Activated CD4-positive, alpha-beta T cell treated with anti-CD3 and anti-CD28 coated beads, Interleukin-2, amount 10 ng/mL, durations not matched to agents 24 days and 14 days (primary cell): Measurements from ENCODE around the gene SNRNP48. TPM values are rescaled to one million over a fixed set of nuclear protein-coding genes. Genes with fewer than 3 reads are reported as not detected.
A peak's percentile ranks its signal among the peaks of the same experiment; 100 is the strongest.

Source experiments
- DNase-seq: peaks from one replicate; pipeline ENCODE4 v3.0.0; 2022
- H3K27ac Mint-ChIP-seq: one replicate; pipeline ENCODE4 v1.8.0; 2022; ENCODE audit warnings: mild to moderate bottlenecking, mixed read lengths
- H3K27me3 Mint-ChIP-seq: one replicate; pipeline ENCODE4 v1.8.0; 2022; ENCODE audit warnings: mixed read lengths
- H3K36me3 Mint-ChIP-seq: one replicate; pipeline ENCODE4 v1.8.0; 2022; ENCODE audit warnings: low read depth, mild to moderate bottlenecking, mixed read lengths
- H3K4me1 Mint-ChIP-seq: one replicate; pipeline ENCODE4 v1.8.0; 2021; ENCODE audit warnings: mixed read lengths
- H3K4me3 Mint-ChIP-seq: one replicate; pipeline ENCODE4 v1.8.0; 2022; ENCODE audit warnings: mild to moderate bottlenecking, moderate library complexity, mixed read lengths
- H3K9me3 Mint-ChIP-seq: one replicate; pipeline ENCODE4 v1.8.0; 2021; ENCODE audit warnings: mixed read lengths
- intact Hi-C: fragments of 100-400 bp; cut with micrococcal nuclease; formaldehyde crosslinking; loops from one replicate; pipeline ENCODE4 v1.15.1; 2023
- total RNA-seq: library from RNA; stranded (reverse); gene quantifications from 2 replicates; pipeline ENCODE4 v1.2.3, GENCODE V29; 2022

SNRNP48 gene, protein sequence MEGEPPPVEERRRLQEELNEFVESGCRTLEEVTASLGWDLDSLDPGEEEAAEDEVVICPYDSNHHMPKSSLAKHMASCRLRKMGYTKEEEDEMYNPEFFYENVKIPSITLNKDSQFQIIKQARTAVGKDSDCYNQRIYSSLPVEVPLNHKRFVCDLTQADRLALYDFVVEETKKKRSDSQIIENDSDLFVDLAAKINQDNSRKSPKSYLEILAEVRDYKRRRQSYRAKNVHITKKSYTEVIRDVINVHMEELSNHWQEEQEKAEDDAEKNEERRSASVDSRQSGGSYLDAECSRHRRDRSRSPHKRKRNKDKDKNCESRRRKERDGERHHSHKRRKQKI
- 18.4 and 19.6 TPM in 2 replicates for total RNA-seq

DNA sequence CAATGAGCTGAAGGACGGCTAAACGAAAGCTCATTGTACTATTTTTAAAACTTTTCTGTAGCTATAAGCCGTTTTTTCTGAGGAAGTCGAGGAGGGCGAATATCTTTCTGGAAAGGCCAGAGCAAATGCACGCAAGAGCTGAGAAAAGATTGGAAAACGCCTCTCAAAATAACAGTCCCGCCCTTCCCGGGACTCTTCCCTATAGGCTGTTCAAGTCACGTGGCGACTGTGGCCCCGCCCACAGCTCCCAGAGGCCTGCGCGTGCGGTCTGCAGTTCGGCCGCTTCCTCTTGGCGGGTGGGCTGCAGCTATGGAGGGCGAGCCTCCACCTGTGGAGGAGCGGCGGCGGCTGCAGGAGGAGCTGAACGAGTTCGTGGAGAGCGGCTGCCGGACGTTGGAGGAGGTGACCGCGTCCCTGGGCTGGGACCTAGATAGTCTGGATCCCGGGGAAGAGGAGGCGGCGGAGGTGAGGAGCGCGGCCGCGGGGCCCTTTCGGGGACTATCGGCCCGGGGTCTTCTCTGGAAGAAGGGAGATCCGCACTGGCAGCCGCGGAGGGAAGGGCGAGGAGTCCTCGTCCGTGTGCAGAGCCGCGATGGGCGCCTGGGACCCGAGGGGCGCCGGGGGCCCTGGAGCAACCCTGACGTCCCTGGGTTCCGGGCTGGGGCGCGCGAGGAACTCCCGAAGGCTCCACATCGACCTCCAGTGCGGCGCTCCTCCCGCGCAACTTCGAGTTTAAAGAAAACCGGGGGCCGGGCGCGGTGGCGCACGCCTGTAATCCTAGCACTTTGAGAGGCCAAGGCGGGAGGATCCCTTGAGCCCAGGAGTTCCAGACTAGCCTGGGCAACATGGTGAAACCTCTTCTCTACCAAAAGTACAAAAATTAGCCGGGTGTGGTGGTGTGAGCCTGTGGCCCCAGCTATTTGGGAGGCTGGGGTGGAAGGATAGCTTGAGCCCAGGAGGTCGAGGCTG lies at the start of gene SNRNP48:
SNRNP48 (plus strand) TSS at position 250 of the 969 bp plus-strand sequence; CDS start at position 310, 60 bp downstream.
- H3K27me3 Mint-ChIP-seq = peaks cover 7% of the 10 kb centered on the region
- peak; percentile 98 for DNase-seq
- intact Hi-C loops = loop anchor here (1.0 to 5.0 kb wide), 5 partner anchors 14 to 512 kb away; partner anchors contain the start of genes BLOC1S5, CAGE1, DSP and EEF1E1
- peaks cover 30% of the 10 kb centered on the region for H3K4me1 Mint-ChIP-seq
- no peaks in the 10 kb centered on the region for H3K9me3 Mint-ChIP-seq
- peak within 1 kb of the TSS; percentile 100 for H3K4me3 Mint-ChIP-seq
- peak within 1 kb of the TSS; percentile 96 for H3K27ac Mint-ChIP-seq
- H3K36me3 Mint-ChIP-seq = peaks cover 17% of the 10 kb centered on the region

DNA sequence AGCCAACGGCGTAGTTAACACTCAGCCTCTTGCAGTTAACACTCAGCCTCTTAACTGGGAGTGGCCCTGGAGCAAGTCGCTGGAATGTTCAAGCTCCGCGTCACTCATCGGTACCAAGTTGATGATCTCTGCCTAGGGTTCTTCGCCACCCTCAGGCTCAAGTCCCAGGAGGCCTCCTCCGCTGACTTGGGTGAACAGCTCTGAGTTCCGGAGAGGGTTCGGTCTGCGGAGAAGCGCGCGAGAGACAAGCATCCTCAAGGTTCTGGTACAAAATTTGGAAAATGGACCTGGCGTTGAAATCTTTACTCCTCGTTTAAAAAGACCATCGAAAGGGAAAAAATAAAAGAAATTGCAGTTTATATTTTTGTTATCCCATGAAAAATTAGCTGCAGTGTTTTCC lies 49.4 kb upstream of the SNRNP48 start:
- intact Hi-C loops = loop anchor here (5.0 to 10.0 kb wide), 2 partner anchors 52 to 184 kb away; partner anchors contain the start of genes BMP6 and SNRNP48
- Mint-ChIP-seq H3K27ac (no peak overlapping the region), H3K4me3 (peak overlapping the region; percentile 75), H3K4me1 (peaks cover 11% of the 10 kb centered on the region), H3K9me3 (no peaks in the 10 kb centered on the region), H3K36me3 (no peaks in the 10 kb centered on the region), H3K27me3 (peaks cover 78% of the 10 kb centered on the region)
- no peak for DNase-seq

DNA sequence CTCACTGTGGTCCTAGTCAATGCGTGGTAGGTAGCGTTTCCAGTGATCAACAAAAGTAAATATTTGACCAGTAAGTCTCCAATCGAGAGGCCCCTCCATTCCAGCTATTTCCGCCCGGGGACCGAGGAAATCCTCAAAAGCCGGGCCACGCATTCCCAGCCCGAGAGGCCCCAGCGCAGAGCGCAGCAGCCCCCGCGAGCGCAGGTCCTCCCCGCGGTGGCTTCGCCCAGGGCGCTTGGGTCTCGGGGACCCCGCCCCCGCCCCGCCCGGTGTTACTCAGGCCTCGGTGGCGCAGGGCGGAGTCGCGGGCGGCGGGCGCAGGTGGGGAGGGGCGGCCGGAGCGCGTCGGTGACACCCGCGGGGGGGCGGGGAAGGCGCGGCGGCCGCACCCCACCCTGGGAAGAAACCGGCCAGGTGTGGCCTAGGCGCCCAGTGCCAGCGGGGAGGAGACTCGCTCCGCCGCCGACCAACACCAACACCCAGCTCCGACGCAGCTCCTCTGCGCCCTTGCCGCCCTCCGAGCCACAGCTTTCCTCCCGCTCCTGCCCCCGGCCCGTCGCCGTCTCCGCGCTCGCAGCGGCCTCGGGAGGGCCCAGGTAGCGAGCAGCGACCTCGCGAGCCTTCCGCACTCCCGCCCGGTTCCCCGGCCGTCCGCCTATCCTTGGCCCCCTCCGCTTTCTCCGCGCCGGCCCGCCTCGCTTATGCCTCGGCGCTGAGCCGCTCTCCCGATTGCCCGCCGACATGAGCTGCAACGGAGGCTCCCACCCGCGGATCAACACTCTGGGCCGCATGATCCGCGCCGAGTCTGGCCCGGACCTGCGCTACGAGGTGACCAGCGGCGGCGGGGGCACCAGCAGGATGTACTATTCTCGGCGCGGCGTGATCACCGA lies 48.6 kb upstream of the SNRNP48 start, which contains the start of gene DSP:
DSP (plus strand) TSS at position 497 of the 890 bp plus-strand sequence; CDS start at position 742, 245 bp downstream.
- Mint-ChIP-seq H3K9me3 (no peaks in the 10 kb centered on the region), H3K27ac (no peak within 1 kb of the TSS), H3K4me1 (peaks cover 11% of the 10 kb centered on the region), H3K27me3 (peaks cover 77% of the 10 kb centered on the region), H3K36me3 (no peaks in the 10 kb centered on the region), H3K4me3 (peak within 1 kb of the TSS; percentile 86)
- intact Hi-C loops = loop anchor here (5.0 to 10.0 kb wide), 2 partner anchors 51 to 183 kb away; partner anchors contain the start of genes BMP6 and SNRNP48
- peak; percentile 75 for DNase-seq

DNA sequence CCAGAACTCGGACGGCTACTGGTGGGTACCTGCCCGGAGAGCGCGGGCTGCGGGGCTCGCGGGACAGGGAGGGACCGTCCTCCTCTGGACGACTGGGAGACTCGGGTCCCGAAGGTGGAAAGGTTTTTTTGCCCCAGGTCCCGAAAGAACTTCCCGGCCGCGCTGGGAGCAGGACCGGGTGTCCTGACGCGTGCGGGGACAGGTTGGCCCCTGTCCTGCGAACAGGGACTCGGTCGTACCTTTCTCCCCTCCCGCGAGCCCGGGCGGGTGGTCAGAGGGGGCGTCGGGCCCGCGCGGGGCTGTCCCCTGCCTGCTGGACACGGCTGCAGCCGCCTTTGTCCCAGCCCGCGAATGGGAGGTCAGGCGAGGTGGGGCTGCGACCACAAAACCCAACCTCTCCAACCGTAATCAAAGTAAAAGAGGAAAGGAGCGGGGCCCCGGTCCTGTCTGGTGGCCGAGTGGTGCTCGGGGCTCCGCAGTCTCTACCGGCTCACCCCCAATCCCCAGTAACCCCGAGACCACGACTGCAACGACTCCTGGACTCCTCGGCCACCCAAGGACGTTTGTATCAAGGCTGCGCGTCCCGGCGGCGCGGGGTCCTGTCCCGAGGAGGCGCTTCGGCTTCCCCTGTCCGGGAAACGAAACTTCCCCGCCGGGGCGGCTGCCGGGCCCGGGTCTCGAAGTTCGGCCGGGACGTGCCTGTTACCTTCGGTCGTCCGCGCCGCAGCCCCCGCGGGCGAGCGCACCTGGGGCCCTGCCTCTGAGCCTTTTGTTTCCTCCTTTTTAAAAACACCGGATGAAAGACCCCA lies 47.7 kb upstream of the SNRNP48 start:
- Mint-ChIP-seq H3K4me1 (peaks cover 11% of the 10 kb centered on the region), H3K36me3 (no peaks in the 10 kb centered on the region), H3K27ac (no peak overlapping the region), H3K4me3 (peak overlapping the region; percentile 86), H3K9me3 (no peaks in the 10 kb centered on the region), H3K27me3 (peaks cover 77% of the 10 kb centered on the region)
- intact Hi-C loops = loop anchor here (5.0 to 10.0 kb wide), 2 partner anchors 50 to 183 kb away; partner anchors contain the start of genes BMP6 and SNRNP48
- peak; percentile 66 for DNase-seq

DNA sequence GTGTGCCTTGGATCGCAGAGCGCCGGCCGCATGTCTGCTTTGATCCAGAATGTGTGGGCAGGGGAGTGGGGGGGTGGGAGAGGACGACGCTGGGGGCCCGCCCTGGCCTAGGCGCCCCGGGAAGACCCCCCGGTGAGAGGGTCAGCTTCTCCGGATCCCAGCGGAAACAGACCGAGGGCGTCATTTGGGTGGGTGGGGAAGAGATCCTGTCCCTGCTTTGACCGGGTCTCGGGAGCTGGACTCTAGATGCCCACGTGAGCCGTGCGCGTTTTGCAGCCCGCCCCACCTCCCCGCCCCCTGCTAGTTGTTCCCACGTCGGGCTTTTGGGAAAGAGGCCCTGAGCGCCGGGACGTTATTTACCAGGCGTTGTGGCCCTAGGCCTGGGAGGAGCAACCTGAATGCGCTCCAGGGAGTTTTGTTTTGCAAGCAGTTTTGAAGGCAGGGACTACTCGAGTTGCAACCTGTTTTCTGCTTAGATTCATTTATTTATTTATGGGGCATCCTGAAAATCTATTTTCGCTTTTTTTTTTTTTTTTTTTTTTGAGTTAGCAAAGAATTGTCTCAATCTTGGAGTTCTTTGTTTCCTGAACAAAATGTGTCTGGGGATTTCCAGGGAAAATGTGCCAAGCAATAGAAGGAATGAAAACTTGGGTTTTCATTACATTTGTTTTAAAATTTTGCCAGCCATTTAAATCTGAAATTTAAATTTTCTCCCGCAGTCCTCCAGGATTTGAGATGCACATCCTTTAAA lies 46.9 kb upstream of the SNRNP48 start:
- peak overlapping the region; percentile 86 for H3K4me3 Mint-ChIP-seq
- no peaks in the 10 kb centered on the region for H3K9me3 Mint-ChIP-seq
- H3K27me3 Mint-ChIP-seq = peaks cover 73% of the 10 kb centered on the region
- no peaks in the 10 kb centered on the region for H3K36me3 Mint-ChIP-seq
- no peak overlapping the region for H3K27ac Mint-ChIP-seq
- intact Hi-C loops = loop anchor here (5.0 to 10.0 kb wide), 2 partner anchors 49 to 182 kb away; partner anchors contain the start of genes BMP6 and SNRNP48
- DNase-seq = no peak
- peaks cover 11% of the 10 kb centered on the region for H3K4me1 Mint-ChIP-seq

DNA sequence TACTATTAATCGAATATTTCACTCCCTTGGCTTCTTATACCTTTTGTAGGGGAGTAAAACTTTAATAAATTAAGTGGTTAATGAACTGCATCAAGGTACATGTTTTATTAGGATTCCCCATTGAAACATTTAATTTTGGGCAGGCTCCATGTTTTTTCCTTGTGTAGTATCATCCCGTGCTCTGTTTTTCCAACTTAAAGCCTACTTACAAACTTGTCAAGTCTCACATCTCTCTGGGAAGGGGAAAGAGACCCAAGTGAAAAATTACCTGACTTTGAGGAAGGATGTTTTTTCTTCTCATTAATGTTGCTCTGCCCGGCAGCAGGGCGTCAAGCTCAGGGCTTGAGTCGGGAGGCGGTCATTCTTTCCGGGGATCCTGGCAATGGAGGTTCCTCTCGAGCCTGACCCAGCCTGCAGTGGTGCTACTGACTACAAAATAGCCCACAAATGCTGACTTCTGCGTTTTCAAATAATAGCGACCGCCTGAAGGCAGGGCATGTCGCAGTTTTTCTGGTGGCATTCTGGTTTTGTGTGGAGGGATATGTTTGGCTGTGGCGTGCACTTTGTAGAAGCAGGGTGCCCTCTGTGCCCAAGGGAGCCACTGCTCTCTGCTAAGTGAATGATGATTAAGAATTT lies 46.1 kb upstream of the SNRNP48 start:
- H3K4me3 Mint-ChIP-seq = peak overlapping the region; percentile 24
- DNase-seq = no peak
- no peaks in the 10 kb centered on the region for H3K36me3 Mint-ChIP-seq
- peaks cover 11% of the 10 kb centered on the region for H3K4me1 Mint-ChIP-seq
- no peak overlapping the region for H3K27ac Mint-ChIP-seq
- intact Hi-C loops = loop anchor here (5.0 to 10.0 kb wide), 2 partner anchors 48 to 181 kb away; partner anchors contain the start of genes BMP6 and SNRNP48
- peaks cover 70% of the 10 kb centered on the region for H3K27me3 Mint-ChIP-seq
- no peaks in the 10 kb centered on the region for H3K9me3 Mint-ChIP-seq

DNA sequence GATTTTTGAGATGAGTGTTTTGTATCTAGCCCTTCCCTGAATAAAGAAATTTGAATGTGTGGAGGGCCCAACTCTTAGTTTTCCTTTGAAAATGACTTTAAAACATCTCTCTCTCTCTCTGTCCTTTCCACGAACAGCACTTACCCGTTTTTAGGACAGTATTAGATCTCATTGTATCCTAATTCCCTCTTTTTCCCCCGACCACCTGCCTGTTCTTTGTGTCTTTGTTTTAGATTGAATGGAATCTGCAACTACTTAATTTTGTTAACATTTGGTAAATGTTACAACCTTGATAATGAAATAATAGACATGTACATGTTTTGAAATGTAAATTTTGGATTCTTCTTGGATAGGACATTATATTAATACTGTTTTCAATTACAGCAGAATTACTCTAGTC lies 45.4 kb upstream of the SNRNP48 start:
- Mint-ChIP-seq H3K36me3 (no peaks in the 10 kb centered on the region), H3K4me3 (no peak overlapping the region), H3K27me3 (peaks cover 70% of the 10 kb centered on the region), H3K27ac (no peak overlapping the region), H3K4me1 (peaks cover 11% of the 10 kb centered on the region), H3K9me3 (no peaks in the 10 kb centered on the region)
- intact Hi-C loops = loop anchor here (5.0 to 10.0 kb wide), 2 partner anchors 48 to 180 kb away; partner anchors contain the start of genes BMP6 and SNRNP48
- DNase-seq = no peak

DNA sequence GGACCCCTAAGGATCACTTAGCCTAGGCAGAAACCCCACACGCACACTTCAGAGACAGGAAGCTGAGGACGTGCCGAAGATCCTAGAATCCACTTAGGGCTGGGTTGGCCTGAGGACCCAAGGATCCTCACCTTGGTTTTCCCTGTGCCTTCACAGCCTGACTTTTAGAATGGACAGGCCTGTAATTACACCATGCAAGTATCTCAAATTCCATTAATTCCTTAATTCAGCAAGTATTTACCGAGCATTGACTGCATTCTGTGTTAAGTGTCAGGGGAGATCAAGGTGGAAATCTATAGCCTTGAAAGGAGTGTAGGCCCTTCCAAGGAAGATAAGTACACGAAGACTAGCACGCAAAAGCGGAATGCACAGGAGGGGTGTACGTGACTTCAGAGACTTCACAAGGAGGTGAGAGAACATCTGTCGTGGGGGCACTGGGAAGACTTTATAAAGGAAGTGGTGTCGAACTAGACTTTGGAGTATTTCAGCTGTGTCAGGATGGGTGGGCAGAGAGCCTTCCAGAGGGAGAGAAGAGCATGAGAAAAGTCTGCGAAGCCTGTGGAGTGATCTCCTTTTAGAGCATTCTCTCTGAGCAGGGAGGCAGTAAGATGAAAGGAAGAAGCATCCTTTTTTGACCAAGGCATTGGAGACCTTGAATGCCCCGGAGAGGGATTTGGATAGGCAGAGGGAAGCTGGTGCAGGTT lies 44.5 kb upstream of the SNRNP48 start:
- Mint-ChIP-seq H3K27me3 (peaks cover 62% of the 10 kb centered on the region), H3K9me3 (no peaks in the 10 kb centered on the region), H3K36me3 (no peaks in the 10 kb centered on the region), H3K4me3 (no peak overlapping the region), H3K4me1 (peaks cover 11% of the 10 kb centered on the region), H3K27ac (no peak overlapping the region)
- intact Hi-C loops = loop anchor here (10.0 kb wide), 1 partner anchor 179 kb away; the partner anchor contains the start of gene BMP6
- no peak for DNase-seq

DNA sequence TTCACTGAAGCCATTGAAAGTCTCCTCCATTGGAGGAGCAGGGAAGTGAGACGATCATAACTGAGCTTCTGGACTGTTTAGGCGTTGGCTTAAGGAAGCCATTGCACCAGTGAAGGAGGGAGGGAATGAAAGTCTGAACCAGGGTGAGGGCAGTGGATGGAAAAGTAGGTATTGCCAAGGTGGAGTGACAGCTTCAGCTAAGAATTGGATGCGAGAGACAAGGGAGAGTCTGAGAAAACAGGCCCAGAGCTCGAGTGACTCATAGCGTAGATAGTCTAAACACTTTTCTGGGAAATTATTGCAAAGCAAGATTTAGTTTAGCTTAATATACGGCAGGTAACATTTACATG lies 44.0 kb upstream of the SNRNP48 start:
- Mint-ChIP-seq H3K4me1 (peaks cover 7% of the 10 kb centered on the region), H3K27ac (no peak overlapping the region), H3K9me3 (no peaks in the 10 kb centered on the region), H3K4me3 (no peak overlapping the region), H3K36me3 (no peaks in the 10 kb centered on the region), H3K27me3 (peaks cover 58% of the 10 kb centered on the region)
- intact Hi-C loops = loop anchor here (10.0 kb wide), 1 partner anchor 179 kb away; the partner anchor contains the start of gene BMP6
- no peak for DNase-seq

DNA sequence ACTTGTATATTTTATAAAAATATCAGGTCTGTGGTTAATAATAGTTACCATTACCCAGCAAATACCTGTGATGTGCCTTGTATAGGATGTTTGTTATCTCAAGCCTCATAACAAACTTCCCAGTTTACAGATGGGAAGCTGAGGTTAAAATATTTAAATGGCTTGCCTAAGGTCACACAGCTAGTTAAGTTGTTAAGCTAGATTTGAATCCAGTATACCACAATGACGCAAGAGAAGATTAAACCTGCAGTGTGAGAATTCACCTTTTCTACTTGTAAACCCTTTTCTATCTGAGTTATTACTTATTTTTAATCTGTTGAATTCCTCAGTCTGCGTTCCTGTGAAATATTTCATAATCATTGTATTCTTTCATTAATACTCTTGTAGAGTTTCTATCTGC lies 43.6 kb upstream of the SNRNP48 start:
- Mint-ChIP-seq H3K9me3 (no peaks in the 10 kb centered on the region), H3K36me3 (no peaks in the 10 kb centered on the region), H3K27me3 (peaks cover 56% of the 10 kb centered on the region), H3K4me3 (no peak overlapping the region), H3K4me1 (peaks cover 5% of the 10 kb centered on the region), H3K27ac (no peak overlapping the region)
- DNase-seq = no peak
- intact Hi-C loops = loop anchor here (10.0 kb wide), 1 partner anchor 178 kb away; the partner anchor contains the start of gene BMP6

DNA sequence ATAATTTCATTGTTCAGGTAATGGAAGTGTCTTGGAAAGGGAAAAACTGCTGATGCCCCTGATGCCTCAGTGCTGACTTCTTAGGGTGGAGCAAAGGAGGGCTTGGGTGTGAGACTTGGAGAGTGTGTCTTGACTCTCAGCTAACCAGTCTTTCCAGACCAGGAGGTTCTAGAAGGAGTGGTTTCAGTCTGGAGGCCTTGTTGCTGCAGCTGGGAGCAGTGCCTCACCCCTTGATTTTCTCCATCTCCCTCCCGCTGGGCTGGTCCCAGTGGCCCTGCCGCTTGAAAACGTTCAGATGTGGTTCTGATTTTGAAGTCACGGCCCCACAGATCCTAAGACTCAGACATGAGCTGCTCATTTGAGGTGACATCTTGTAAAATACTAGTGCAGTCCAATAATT lies 43.1 kb upstream of the SNRNP48 start:
- no peaks in the 10 kb centered on the region for H3K9me3 Mint-ChIP-seq
- intact Hi-C loops = loop anchor here (10.0 kb wide), 1 partner anchor 178 kb away; the partner anchor contains the start of gene BMP6

More for the DNA sequence above, 43.1 kb upstream of the SNRNP48 start:
- no peak for DNase-seq
- Mint-ChIP-seq H3K4me3 (no peak overlapping the region), H3K27ac (no peak overlapping the region), H3K36me3 (no peaks in the 10 kb centered on the region), H3K27me3 (peaks cover 58% of the 10 kb centered on the region), H3K4me1 (peaks cover 4% of the 10 kb centered on the region)
